Activated T-cell treated with anti-CD3 and anti-CD28 coated beads for 1 hour (primary cell): Measurements from ENCODE around the gene KLHL17.

Source experiments
- DNase-seq: peaks from one replicate; pipeline ENCODE4 v3.0.0-alpha.2; 2020; ENCODE audit warnings: low read depth

KLHL17 gene

DNA sequence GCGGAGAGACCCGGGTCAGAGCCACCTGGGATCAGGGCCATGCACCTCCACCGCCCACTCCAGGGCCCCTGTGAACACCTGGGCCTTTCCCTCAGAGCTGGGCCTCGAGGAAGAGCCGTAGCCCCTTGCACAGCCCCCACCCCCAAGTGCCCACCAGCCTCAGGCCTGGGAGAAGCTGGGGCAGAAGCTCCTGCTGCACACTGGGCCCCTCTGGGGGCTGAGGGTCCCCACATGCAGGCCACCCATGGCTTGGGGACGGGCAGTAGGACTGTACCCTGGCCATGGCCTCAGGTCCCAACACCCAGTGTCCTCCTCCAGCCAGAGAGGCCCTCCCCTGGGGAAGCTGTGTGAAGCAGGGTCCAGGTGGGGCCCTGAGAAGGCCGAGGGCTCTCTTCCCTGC lies 7.8 kb upstream of the KLHL17 start:
- DNase-seq, result no peak

DNA sequence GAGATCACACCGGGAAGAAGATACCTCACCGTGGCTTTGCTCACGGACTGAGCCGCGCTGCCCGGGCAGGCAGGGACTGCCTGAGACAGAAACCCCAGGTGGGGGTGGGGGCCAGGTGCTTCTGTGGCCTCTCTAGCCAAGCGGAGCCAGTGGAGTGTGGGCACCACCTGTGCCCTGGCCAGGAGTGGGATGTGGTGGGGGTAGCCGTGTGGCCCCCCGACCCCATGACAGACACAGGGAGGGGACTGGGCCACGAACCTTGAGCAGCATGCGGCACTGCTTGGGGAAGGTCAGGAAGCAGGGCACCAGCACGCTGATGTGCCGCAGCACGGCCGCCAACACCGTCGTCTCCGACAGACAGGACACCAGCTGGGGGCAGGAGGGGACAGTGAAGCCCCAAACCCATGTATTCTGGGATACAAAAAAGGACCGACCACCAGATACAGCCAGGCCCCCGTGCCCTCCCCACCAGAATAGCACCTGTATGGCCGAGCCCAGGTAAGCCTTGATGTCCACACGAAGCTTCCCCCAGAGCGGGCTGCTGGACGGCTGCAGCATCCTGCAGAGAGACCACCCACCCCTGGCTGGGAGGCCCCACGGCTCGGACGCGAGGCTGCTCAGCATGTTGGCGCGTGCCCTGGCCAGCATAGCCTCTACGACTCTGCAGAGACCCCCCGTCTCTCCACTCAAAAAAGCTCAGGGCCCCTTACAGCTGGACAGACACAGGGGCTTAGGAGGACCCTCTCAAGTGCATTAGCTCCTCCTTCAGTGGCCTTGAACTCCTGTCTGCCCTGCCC lies 6.7 kb upstream of the KLHL17 start:
- DNase-seq, result no peak

GRCh38 chr1:954927-955326 lies 5.5 kb upstream of the KLHL17 start:
- DNase-seq, result no peak

DNA sequence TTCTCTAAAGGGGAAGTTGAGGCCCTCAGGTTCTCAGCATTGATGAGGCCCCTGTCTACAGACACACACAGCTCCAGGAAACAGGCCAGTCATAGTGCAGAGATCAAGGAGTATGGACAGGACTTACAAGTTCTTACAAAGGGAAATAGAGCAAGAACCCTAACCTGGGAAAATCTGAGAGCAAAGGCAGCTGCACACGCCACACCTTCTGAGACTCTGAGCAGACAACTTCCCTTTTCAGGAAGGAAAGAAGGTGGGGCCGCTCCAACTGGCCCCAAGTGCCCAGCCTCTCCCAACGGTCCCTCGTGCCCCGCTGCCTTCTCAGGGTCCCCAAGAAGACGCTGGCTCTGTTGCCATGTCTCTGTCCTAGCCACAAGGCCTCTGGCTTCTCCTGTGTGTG lies 4.9 kb upstream of the KLHL17 start:
- DNase-seq, result no peak

DNA sequence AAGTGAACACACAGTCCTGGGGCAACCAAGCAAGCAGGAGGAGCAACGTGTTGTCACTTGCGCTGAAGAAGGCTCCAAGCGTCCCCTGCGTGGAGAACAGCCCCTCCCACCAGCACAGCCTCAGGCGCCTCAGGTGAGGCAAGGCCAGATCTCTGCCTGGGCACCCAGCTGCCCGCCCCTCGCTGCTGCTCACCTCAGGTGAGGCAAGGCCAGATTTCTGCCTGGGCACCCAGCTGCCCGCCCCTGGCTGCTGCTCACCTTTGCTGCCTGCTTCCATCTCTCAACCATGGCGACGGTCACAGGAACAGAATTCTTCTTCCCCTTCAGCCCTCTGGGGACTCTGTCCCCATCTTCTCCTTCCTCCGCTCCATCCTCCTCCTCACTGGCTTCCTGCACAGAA lies 3.7 kb upstream of the KLHL17 start:
- no peak for DNase-seq

GRCh38 chr1:958823-959730 lies 1.3 kb upstream of the KLHL17 start, which contains the start of gene NOC2L:
Gene NOC2L, minus strand, starts transcription at chr1:959256. Its CDS starts 16 bp downstream, at chr1:959240.
- DNase-seq, result peak; percentile 97

DNA sequence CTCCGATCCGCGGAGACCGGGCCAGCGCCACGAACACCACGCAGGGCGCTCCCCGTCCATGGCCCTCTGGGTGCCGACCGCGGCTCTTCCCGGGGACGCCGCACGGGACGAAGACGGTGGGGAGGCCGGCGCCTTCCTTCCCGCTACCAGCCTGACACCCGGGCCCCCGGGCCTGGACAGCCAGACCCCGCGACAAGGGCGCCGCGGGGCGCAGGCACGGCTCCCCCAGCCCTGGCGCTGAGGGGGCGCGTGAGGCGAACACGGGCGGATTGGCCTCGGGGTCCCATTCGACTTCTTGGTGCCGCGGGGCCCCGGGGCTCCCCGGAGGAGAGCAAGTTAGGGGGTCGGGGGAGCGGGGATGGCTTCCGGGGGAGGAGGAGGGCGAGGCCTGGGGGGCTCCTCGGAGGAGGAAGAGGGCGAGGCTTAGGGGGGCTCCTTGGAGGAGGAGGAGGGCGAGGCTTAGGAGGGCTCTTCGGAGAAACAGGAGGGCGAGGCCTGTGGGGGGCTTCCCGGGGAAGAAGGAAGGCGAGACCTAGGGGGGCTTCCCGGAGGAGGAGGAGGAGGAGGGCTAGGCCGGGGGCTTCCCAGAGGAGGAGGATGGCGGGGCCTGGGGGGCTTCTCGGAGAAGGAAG lies 537 bp upstream of the KLHL17 start:
- no peak for DNase-seq

DNA sequence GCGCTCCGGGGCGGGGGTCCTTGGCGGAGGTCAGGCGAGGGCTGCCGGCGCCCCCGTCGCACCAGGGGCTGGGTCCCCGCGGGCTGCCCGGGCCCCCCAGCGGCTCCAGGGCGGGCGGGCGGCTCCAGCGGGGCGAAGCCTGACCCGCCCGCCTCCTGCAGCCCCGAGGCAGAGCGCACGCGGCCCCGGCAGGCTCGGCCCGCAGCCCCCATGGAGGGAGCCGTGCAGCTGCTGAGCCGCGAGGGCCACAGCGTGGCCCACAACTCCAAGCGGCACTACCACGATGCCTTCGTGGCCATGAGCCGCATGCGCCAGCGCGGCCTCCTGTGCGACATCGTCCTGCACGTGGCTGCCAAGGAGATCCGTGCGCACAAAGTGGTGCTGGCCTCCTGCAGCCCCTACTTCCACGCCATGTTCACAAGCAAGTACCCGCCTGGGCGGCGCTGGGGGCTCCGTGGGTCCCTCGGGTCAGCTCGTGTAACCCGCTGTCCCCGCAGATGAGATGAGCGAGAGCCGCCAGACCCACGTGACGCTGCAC lies 817 bp downstream of the KLHL17 start:
- DNase-seq, result no peak

DNA sequence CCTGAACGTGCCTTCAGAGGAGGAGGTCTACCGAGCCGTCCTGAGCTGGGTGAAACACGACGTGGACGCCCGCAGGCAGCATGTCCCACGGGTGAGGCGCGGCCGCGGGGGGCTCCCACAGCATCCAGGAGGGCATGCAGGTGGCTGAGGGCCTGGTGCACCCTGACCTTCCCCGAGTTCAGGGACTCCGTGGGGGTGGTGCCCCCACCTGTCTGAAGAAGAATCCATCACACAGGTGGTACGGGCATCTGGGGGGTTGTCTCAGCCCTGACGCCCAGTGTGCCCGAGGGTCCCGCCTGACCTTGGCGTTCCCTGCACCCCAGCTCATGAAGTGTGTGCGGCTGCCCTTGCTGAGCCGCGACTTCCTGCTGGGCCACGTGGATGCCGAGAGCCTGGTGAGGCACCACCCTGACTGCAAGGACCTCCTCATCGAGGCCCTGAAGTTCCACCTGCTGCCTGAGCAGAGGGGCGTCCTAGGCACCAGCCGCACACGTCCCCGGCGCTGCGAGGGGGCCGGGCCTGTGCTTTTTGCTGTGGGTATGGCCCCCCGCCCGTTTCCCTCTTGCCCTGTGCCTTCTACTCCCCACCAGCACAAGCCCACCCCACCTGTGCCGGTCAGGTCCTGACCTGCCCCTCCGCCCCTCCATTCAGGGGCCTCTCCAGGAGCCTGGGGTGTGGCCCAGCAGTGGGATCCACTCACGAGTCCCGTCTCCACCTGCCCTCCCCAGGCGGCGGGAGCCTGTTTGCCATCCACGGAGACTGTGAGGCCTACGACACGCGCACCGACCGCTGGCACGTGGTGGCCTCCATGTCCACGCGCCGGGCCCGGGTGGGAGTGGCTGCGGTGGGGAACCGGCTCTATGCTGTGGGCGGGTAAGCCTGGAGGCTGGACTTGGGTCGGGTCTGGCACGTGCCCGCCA lies 2.3 kb downstream of the KLHL17 start:
- no peak for DNase-seq

GRCh38 chr1:963301-963651 lies 2.9 kb downstream of the KLHL17 start:
- DNase-seq, result no peak

DNA sequence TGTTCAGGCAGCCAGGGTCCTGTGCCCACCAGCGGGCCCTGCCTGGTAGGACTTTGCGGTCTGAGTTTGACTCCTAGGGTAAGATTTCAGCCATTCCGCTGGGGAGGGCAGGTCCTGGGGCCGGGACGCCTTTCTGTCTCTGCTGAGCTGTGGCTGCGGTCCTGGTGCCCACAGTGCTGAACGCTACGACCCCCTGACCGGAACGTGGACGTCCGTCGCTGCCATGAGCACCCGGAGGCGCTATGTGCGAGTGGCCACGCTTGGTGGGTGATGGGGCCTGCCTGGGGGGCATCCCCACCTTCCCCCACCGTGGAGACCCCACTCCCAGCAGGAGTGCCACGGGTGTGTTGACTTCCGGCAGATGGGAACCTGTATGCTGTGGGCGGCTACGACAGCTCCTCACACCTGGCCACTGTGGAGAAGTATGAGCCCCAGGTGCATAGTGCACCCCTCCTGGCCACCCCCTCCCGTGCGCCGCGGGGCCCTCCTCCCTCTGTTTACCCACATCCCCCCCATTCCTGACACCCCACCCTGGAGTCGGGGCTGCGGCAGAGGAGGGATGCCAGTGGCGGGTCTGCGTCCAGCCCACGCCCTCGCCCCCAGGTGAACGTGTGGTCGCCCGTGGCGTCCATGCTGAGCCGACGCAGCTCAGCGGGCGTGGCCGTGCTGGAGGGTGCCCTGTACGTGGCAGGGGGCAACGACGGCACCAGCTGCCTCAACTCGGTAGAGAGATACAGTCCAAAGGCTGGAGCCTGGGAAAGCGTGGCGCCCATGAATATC lies 3.6 kb downstream of the KLHL17 start:
- no peak for DNase-seq

- DNase-seq, result no peak
Observed at GRCh38 chr1:964691-965525, 4.5 kb downstream of the KLHL17 start.

- no peak for DNase-seq
Observed at GRCh38 chr1:965526-966134, 5.2 kb downstream of the KLHL17 start.

- no peak for DNase-seq
Observed at GRCh38 chr1:966135-966703, 5.8 kb downstream of the KLHL17 start, which contains the start of gene PLEKHN1. Gene PLEKHN1, plus strand, starts transcription at chr1:966482. Its CDS starts 50 bp downstream, at chr1:966532.

GRCh38 chr1:966704-967300 lies 6.4 kb downstream of the KLHL17 start:
- peak; percentile 81 for DNase-seq

GRCh38 chr1:967466-968343 lies 7.3 kb downstream of the KLHL17 start:
- DNase-seq, result no peak

- DNase-seq, result no peak
Observed at GRCh38 chr1:969260-969855, 9.0 kb downstream of the KLHL17 start.
